ENCODE results near the gene LIFR.

The LIFR gene

DNA sequence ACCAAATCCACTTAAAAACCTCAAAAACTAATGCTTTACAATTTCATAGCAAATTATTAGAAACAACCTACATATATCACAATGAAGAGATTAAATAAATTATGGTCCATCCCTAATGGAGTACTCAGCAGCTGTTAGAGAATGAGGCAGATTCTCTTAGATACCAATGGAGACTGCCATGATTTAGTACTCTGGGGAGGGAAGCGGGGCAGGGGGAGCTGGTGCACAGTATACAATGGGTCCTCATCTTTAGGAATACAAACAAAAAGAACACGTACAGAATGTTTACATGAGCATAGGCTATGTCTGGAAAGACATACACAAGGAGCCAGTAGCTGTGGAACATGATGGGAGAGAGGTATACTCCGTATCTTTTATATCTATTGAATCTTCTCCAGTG lies 2.0 kb downstream of the LIFR start:
- no peak for DNase-seq (ENCODE audit: extremely low read depth, low read depth)
- H3K4me3 ChIP-seq (replicated peaks; ENCODE audit: low read depth, low read length), result no peak overlapping the region
- TF ChIP-seq, protein P1, sequence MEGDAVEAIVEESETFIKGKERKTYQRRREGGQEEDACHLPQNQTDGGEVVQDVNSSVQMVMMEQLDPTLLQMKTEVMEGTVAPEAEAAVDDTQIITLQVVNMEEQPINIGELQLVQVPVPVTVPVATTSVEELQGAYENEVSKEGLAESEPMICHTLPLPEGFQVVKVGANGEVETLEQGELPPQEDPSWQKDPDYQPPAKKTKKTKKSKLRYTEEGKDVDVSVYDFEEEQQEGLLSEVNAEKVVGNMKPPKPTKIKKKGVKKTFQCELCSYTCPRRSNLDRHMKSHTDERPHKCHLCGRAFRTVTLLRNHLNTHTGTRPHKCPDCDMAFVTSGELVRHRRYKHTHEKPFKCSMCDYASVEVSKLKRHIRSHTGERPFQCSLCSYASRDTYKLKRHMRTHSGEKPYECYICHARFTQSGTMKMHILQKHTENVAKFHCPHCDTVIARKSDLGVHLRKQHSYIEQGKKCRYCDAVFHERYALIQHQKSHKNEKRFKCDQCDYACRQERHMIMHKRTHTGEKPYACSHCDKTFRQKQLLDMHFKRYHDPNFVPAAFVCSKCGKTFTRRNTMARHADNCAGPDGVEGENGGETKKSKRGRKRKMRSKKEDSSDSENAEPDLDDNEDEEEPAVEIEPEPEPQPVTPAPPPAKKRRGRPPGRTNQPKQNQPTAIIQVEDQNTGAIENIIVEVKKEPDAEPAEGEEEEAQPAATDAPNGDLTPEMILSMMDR (IDR thresholded peaks at IDR 0.05; ENCODE audit: low read depth, low read length, missing control alignments), result no peak

DNA sequence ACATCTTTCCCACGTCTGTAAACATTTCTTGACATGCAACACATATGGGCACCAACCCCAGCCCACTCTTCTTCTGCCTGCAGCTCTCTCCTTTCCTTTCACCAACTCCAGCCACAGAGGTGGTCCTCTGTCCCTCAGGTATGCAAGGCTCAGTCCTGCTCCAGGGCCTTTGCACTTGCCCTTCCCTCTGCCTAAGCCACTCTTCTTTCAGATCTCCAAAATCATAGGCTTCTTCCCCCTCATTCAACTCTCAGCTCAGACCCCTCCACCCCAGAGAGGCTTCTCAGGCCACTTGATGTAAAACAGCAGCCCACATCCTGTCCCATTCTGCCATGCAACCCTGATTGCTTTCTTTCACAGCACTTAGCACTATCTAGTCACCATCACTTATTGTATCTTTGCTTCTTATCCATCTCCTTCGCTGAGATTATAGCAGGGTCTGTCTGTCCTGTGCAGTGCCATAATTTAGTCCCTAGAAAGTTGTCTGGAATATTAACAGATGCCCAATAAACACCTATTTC lies 3.4 kb downstream of the LIFR start:
- TF ChIP-seq, protein P1 (IDR thresholded peaks at IDR 0.05; ENCODE audit: low read depth, low read length, missing control alignments), result no peak
- no peak for DNase-seq (ENCODE audit: extremely low read depth, low read depth)
- H3K4me3 ChIP-seq (replicated peaks; ENCODE audit: low read depth, low read length), result no peak overlapping the region

DNA sequence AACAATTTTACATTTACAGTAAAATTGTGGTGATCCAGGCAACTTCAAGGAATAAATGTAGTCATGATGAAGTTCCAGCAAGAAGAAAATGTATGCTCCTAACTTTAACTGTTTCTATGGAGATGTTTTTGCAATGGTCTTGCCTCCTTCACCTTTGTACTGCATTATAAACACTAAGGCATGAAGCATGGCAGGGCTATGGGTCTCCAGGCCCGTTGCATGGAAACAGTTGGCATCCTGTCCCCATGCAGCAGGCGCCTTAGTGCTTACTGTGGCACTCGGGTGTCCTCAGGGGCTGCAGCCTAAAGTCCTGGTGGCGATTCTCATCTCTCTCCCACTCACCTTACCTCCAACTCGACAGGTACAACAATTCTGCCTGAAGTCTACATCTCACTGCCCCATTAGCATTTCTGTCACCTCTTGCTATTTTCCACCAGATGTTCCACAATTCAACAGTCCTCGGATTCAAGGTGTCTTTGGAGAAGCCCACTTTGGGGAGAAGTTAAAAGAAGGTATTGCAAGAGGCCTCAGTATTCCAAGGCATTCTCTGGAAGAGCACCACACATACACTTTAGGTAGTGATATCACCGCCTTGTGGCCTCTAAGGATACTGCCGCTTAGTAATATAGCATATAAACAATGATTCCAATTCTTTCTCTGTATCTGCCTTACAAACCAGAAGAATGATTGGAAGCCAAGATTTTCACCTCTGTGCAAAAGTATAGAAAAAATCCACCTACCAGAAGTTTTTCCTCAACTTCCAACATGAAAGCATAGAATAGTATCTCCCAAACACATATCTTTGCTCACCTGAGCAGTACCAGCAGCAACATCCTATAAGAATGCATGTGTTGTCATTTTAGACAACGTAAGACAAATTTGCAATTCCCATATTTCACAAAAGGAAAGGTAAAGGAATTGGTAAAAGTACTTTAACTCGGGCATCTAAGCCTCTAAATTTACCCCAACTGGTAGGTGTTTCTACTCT lies 5.1 kb downstream of the LIFR start:
- DNase-seq (ENCODE audit: extremely low read depth, low read depth), result peak; percentile 31
- TF ChIP-seq, protein P1 (IDR thresholded peaks at IDR 0.05; ENCODE audit: low read depth, low read length, missing control alignments), result peak; percentile 67
- no peak overlapping the region for H3K4me3 ChIP-seq (replicated peaks; ENCODE audit: low read depth, low read length)

DNA sequence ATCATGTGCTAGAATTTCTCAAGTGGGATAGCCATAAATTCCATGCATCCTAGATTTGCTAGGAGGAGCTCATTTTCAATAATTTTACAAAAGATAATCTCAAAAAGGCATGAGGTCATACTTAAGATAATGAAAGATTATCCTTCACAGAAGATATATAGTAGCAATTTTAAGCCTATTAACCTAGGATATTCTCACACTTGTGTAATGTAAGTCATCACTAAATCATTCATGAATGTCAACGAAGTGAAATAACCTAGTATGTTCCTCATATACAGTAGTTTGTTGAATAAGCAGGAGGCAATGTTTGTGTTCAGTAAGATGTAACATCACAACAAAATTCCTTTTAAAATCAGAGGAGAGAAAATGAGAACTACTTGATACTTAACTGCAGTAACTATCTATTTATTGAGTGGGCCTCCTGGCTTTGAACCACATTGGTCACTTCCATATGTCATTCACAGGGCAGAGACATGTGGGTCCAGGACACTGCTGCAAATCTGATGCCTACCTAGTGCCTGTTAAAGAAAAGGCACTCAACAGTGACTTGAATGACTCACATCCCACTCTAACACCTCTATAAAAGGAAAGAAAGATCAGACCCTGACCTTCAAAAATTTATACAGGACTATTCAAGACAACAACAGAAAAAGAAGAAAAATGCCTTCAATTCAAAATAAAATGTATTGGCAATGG lies 8.2 kb downstream of the LIFR start:
- no peak overlapping the region for H3K4me3 ChIP-seq (replicated peaks; ENCODE audit: low read depth, low read length)
- DNase-seq (ENCODE audit: extremely low read depth, low read depth), result no peak
- TF ChIP-seq, protein P1 (IDR thresholded peaks at IDR 0.05; ENCODE audit: low read depth, low read length, missing control alignments), result no peak

DNA sequence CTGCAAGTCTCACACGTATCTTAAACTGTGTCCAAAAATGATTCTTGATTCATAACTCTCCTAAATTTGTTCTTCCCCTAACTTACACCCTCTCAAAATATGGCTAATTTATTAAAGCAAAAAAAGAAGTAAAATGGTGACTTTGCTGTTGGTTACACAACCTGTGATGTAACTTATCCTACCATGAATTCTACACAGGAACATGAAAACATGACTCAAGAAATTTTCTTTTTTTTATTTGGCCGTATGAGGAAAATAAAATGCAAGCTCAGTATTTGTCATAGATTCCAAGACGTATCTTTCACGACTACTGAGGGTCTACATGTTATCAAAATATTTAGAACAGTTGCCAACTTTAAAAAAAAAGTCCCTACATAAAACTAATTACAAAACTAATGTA lies 9.2 kb downstream of the LIFR start:
- DNase-seq (ENCODE audit: extremely low read depth, low read depth), result no peak
- TF ChIP-seq, protein P1 (IDR thresholded peaks at IDR 0.05; ENCODE audit: low read depth, low read length, missing control alignments), result no peak
- H3K4me3 ChIP-seq (replicated peaks; ENCODE audit: low read depth, low read length), result no peak overlapping the region

DNA sequence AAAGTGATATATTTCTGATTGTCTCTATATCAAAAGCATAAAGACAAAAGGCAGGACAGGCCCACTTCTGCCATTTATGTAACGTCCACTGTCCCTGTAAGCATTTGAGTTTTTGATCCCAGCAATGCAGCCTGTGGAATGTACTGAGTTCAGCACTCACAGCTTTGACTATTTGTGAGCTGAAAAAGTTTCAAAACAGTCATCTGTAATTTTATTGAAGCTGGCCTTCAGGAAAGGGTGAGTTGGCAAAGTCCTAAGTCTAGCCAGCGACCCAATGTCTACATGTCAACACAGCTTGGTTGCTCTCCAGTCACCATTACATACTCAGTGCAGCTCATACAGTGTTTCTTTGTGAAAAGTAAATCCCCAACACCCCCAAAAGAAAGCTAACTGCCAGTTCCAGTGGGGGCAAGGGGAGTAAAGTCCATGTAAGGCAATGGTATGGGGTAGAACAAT lies 9.7 kb downstream of the LIFR start:
- TF ChIP-seq, protein P1 (IDR thresholded peaks at IDR 0.05; ENCODE audit: low read depth, low read length, missing control alignments), result no peak
- DNase-seq (ENCODE audit: extremely low read depth, low read depth), result no peak
- H3K4me3 ChIP-seq (replicated peaks; ENCODE audit: low read depth, low read length), result no peak overlapping the region
